ENCODE measurements around the gene TCOF1.

The TCOF1 gene

GRCh38 chr5:150311015-150311692 is 46.3 kb upstream of the TCOF1 start:
- TF ChIP-seq CTCF (IDR thresholded peaks at IDR 0.05; ENCODE audit: insufficient read depth, low read length, missing control alignments), result no peak
- DNase-seq (ENCODE audit: low read depth, low spot score), result no peak
- no peak overlapping the region for H3K4me3 ChIP-seq (ENCODE audit: low read depth, low read length)
- ChIA-PET CTCF (interaction anchor here (1.3 kb wide), 1 partner anchor 8 kb away, joined by 5 read pairs; the partner anchor contains the start of gene ARSI), POLR2A (interaction anchor here (1.2 kb wide), 1 partner anchor 9 kb away, joined by 3 read pairs; the partner anchor contains the start of gene ARSI)

- ChIA-PET CTCF (interaction anchor here (1.3 kb wide), 1 partner anchor 10 kb away, joined by 5 read pairs; the partner anchor contains the start of gene ARSI), POLR2A (interaction anchor here (1.2 kb wide), 1 partner anchor 10 kb away, joined by 3 read pairs; the partner anchor contains the start of gene ARSI)
- no peak overlapping the region for H3K4me3 ChIP-seq (ENCODE audit: low read depth, low read length)
- no peak for DNase-seq (ENCODE audit: low read depth, low spot score)
- TF ChIP-seq CTCF (IDR thresholded peaks at IDR 0.05; ENCODE audit: insufficient read depth, low read length, missing control alignments), result no peak
Observed at GRCh38 chr5:150312518-150312917, 45.0 kb upstream of the TCOF1 start.

GRCh38 chr5:150313501-150313900 is 44.0 kb upstream of the TCOF1 start:
- no peak overlapping the region for H3K4me3 ChIP-seq (ENCODE audit: low read depth, low read length)
- DNase-seq (ENCODE audit: low read depth, low spot score), result no peak
- POLR2A ChIA-PET, result no interaction called here
- CTCF ChIA-PET, result no interaction called here
- TF ChIP-seq CTCF (IDR thresholded peaks at IDR 0.05; ENCODE audit: insufficient read depth, low read length, missing control alignments), result no peak

GRCh38 chr5:150313921-150314716 is 43.4 kb upstream of the TCOF1 start:
- no peak overlapping the region for H3K4me3 ChIP-seq (ENCODE audit: low read depth, low read length)
- TF ChIP-seq CTCF (IDR thresholded peaks at IDR 0.05; ENCODE audit: insufficient read depth, low read length, missing control alignments), result no peak
- ChIA-PET POLR2A (no interaction called here), CTCF (interaction anchor here (2.4 kb wide), 1 partner anchor 13 kb away, joined by 5 read pairs; no protein-coding TSS in a partner anchor)
- no peak for DNase-seq (ENCODE audit: low read depth, low spot score)

- ChIA-PET CTCF (interaction anchor here (2.4 kb wide), 1 partner anchor 14 kb away, joined by 5 read pairs; no protein-coding TSS in a partner anchor), POLR2A (no interaction called here)
- H3K4me3 ChIP-seq (ENCODE audit: low read depth, low read length), result no peak overlapping the region
- no peak for TF ChIP-seq CTCF (IDR thresholded peaks at IDR 0.05; ENCODE audit: insufficient read depth, low read length, missing control alignments)
- DNase-seq (ENCODE audit: low read depth, low spot score), result no peak
Observed at GRCh38 chr5:150315245-150315644, 42.3 kb upstream of the TCOF1 start.

GRCh38 chr5:150316320-150316719 is 41.2 kb upstream of the TCOF1 start:
- ChIA-PET POLR2A (no interaction called here), CTCF (interaction anchor here (1.0 kb wide), 1 partner anchor 11 kb away, joined by 3 read pairs; no protein-coding TSS in a partner anchor)
- TF ChIP-seq CTCF (IDR thresholded peaks at IDR 0.05; ENCODE audit: insufficient read depth, low read length, missing control alignments), result no peak
- no peak for DNase-seq (ENCODE audit: low read depth, low spot score)
- H3K4me3 ChIP-seq (ENCODE audit: low read depth, low read length), result no peak overlapping the region
